ENCODE measurements around the gene KRT40.

Gene KRT40

GRCh38 chr17:40996829-40997228 is 12.7 kb upstream of the KRT40 start:
- Histone ChIP-seq H3K4me3 (ENCODE audit: insufficient read depth, low read length, poor library complexity, severe bottlenecking) (no peak overlapping the region), H3K9ac (ENCODE audit: low read length) (no peak overlapping the region), H3K9me3 (ENCODE audit: insufficient read depth, low read length) (no peaks in the 10 kb centered on the region), H3K27me3 (ENCODE audit: low read length) (no peaks in the 10 kb centered on the region), H3K27ac (ENCODE audit: low read depth, low read length) (no peak overlapping the region), H3K36me3 (ENCODE audit: low read length) (no peaks in the 10 kb centered on the region), H3K9me2 (replicated peaks; ENCODE audit: insufficient read depth, low read length) (no peaks in the 10 kb centered on the region), H3K79me2 (ENCODE audit: insufficient read depth, low read length) (no peaks in the 10 kb centered on the region), H2AFZ (ENCODE audit: low read depth, low read length, severe bottlenecking) (no peak overlapping the region), H4K20me1 (ENCODE audit: low read depth, low read length) (no peaks in the 10 kb centered on the region), H3K4me2 (ENCODE audit: low read depth, low read length, poor library complexity, severe bottlenecking) (no peak overlapping the region), H3F3A (ENCODE audit: insufficient read depth) (no peaks in the 10 kb centered on the region)
- no peak for TF ChIP-seq EZH2phosphoT487 (conservative IDR thresholded peaks at IDR 0.05; ENCODE audit: low read length)
- no peak for TF ChIP-seq CTCF (IDR thresholded peaks at IDR 0.05; ENCODE audit: insufficient read depth, low read length, poor library complexity, severe bottlenecking)

- no peak overlapping the region for H3K4me2 ChIP-seq (ENCODE audit: low read depth, low read length, poor library complexity, severe bottlenecking)
- H3K9ac ChIP-seq (ENCODE audit: low read length), result no peak overlapping the region
- no peaks in the 10 kb centered on the region for H3F3A ChIP-seq (ENCODE audit: insufficient read depth)
- no peaks in the 10 kb centered on the region for H3K9me2 ChIP-seq (replicated peaks; ENCODE audit: insufficient read depth, low read length)
- H3K36me3 ChIP-seq (ENCODE audit: low read length), result no peaks in the 10 kb centered on the region
- no peak overlapping the region for H3K4me3 ChIP-seq (ENCODE audit: insufficient read depth, low read length, poor library complexity, severe bottlenecking)
- no peaks in the 10 kb centered on the region for H3K27me3 ChIP-seq (ENCODE audit: low read length)
- H3K79me2 ChIP-seq (ENCODE audit: insufficient read depth, low read length), result no peaks in the 10 kb centered on the region
- H4K20me1 ChIP-seq (ENCODE audit: low read depth, low read length), result no peaks in the 10 kb centered on the region
- no peak overlapping the region for H3K27ac ChIP-seq (ENCODE audit: low read depth, low read length)
- TF ChIP-seq EZH2phosphoT487 (conservative IDR thresholded peaks at IDR 0.05; ENCODE audit: low read length), result no peak
- no peak for TF ChIP-seq CTCF (IDR thresholded peaks at IDR 0.05; ENCODE audit: insufficient read depth, low read length, poor library complexity, severe bottlenecking)
- H2AFZ ChIP-seq (ENCODE audit: low read depth, low read length, severe bottlenecking), result no peak overlapping the region
- no peaks in the 10 kb centered on the region for H3K9me3 ChIP-seq (ENCODE audit: insufficient read depth, low read length)
These were observed 11.0 kb upstream of the KRT40 start for GRCh38 chr17:40995116-40995515.

GRCh38 chr17:40993839-40994238 is 9.7 kb upstream of the KRT40 start, which contains the start of gene KRTAP3-3:
Gene KRTAP3-3, minus strand, starts transcription at chr17:40994164. Its CDS starts 67 bp downstream, at chr17:40994097.
- Histone ChIP-seq H3K9me3 (ENCODE audit: insufficient read depth, low read length) (no peaks in the 10 kb centered on the region), H2AFZ (ENCODE audit: low read depth, low read length, severe bottlenecking) (no peak within 1 kb of the TSS), H3K27me3 (ENCODE audit: low read length) (no peaks in the 10 kb centered on the region), H3K9ac (ENCODE audit: low read length) (no peak within 1 kb of the TSS), H3K4me3 (ENCODE audit: insufficient read depth, low read length, poor library complexity, severe bottlenecking) (no peak within 1 kb of the TSS), H3K36me3 (ENCODE audit: low read length) (no peaks in the 10 kb centered on the region), H3F3A (ENCODE audit: insufficient read depth) (no peaks in the 10 kb centered on the region), H3K27ac (ENCODE audit: low read depth, low read length) (no peak within 1 kb of the TSS), H4K20me1 (ENCODE audit: low read depth, low read length) (no peaks in the 10 kb centered on the region), H3K4me2 (ENCODE audit: low read depth, low read length, poor library complexity, severe bottlenecking) (no peak within 1 kb of the TSS), H3K79me2 (ENCODE audit: insufficient read depth, low read length) (no peaks in the 10 kb centered on the region), H3K9me2 (replicated peaks; ENCODE audit: insufficient read depth, low read length) (no peaks in the 10 kb centered on the region)
- no peak for TF ChIP-seq CTCF (IDR thresholded peaks at IDR 0.05; ENCODE audit: insufficient read depth, low read length, poor library complexity, severe bottlenecking)
- no peak for TF ChIP-seq EZH2phosphoT487 (conservative IDR thresholded peaks at IDR 0.05; ENCODE audit: low read length)
